HG03103 (cell line): ENCODE results near the gene KCNJ5.

ENCODE experiments used
- ATAC-seq: cut with Tn5 transposase; IDR thresholded peaks from one replicate; pipeline ENCODE4 v1.9.1; 2021; ENCODE audit warnings: low read depth; ENCODE audit not compliant: unreplicated experiment

The KCNJ5 gene

GRCh38 chr11:128893578-128894285, 2.6 kb downstream of the KCNJ5 start:
- ATAC-seq, result peak; percentile 69

GRCh38 chr11:128894286-128894681, 3.1 kb downstream of the KCNJ5 start:
- ATAC-seq, result no peak

GRCh38 chr11:128894685-128895084, 3.5 kb downstream of the KCNJ5 start:
- ATAC-seq, result no peak

GRCh38 chr11:128895526-128895925, 4.4 kb downstream of the KCNJ5 start:
- ATAC-seq, result no peak

GRCh38 chr11:128896356-128896755, 5.2 kb downstream of the KCNJ5 start:
- no peak for ATAC-seq

GRCh38 chr11:128897826-128898225, 6.7 kb downstream of the KCNJ5 start:
- ATAC-seq, result no peak

GRCh38 chr11:128898580-128899344, 7.6 kb downstream of the KCNJ5 start:
- no peak for ATAC-seq

GRCh38 chr11:128900468-128900867, 9.3 kb downstream of the KCNJ5 start:
- ATAC-seq, result no peak

GRCh38 chr11:128901653-128902514, 10.7 kb downstream of the KCNJ5 start:
- ATAC-seq, result no peak

- no peak for ATAC-seq
These were observed 11.4 kb downstream of the KCNJ5 start for GRCh38 chr11:128902515-128903066.

- ATAC-seq, result no peak
These were observed 12.3 kb downstream of the KCNJ5 start for GRCh38 chr11:128903248-128904061.

- ATAC-seq, result no peak
These were observed 13.1 kb downstream of the KCNJ5 start for GRCh38 chr11:128904303-128904655.

GRCh38 chr11:128904656-128905344, 13.6 kb downstream of the KCNJ5 start:
- peak; percentile 41 for ATAC-seq

- peak; percentile 50 for ATAC-seq
These were observed 14.4 kb downstream of the KCNJ5 start for GRCh38 chr11:128905345-128906184.

- no peak for ATAC-seq
These were observed 15.3 kb downstream of the KCNJ5 start for GRCh38 chr11:128906185-128907050.

GRCh38 chr11:128907585-128907984, 16.4 kb downstream of the KCNJ5 start:
- no peak for ATAC-seq

GRCh38 chr11:128908391-128909246, 17.5 kb downstream of the KCNJ5 start:
- ATAC-seq, result no peak
